H1 (cell line): ENCODE measurements around the gene KCNJ4. TPM values are rescaled to one million over a fixed set of nuclear protein-coding genes. Genes with fewer than 3 reads are reported as not detected.

Experiments used
- MAFK ChIP-seq: IDR thresholded peaks from 2 replicates; pipeline ENCODE4 v1.6.1; 2012; ENCODE audit warnings: low read depth, mild to moderate bottlenecking, improper control_type of control experiment, low read length
- SIN3A ChIP-seq, 2 experiments: IDR thresholded peaks in 1 of 2; conservative IDR thresholded peaks in 1 of 2; 2 replicates each; pipeline ENCODE4 v1.6.1; 2011 to 2012; ENCODE audit warnings: low read length in 2 of 2, improper control_type of control experiment in 1 of 2, low read depth in 1 of 2, mild to moderate bottlenecking in 1 of 2
- polyA plus RNA-seq, 7 experiments: library from polyadenylated mRNA; depleted of rRNA in 3 of 7; stranded (reverse) in 5 of 7; unstranded in 2 of 7; fragments of >200 nt in 5 of 7; fragments of 200-250 nt in 2 of 7; gene quantifications; 1 replicate in 5 of 7; 2 replicates in 1 of 7; 4 replicates in 1 of 7; pipeline versions ENCODE4 v1.2.1 to v1.2.3, GENCODE V29; 2011 to 2013; ENCODE audit warnings: missing spikeins in 2 of 7, mixed read lengths in 2 of 7
- total RNA-seq: library from RNA; stranded (reverse); fragmentation: NEBNext Ultra II Directional; extraction: Animal tissue kit (Norgen Biotek cat#: 25700); gene quantifications from 2 replicates; pipeline ENCODE4 v1.2.1, GENCODE V29; 2021

KCNJ4 gene
- total and polyA plus RNA-seq, 2 of the 8 experiments (the other 6 are each of a cell fraction or from before 2014, with no cell fraction given): 1.4 to 2.2 TPM

DNA sequence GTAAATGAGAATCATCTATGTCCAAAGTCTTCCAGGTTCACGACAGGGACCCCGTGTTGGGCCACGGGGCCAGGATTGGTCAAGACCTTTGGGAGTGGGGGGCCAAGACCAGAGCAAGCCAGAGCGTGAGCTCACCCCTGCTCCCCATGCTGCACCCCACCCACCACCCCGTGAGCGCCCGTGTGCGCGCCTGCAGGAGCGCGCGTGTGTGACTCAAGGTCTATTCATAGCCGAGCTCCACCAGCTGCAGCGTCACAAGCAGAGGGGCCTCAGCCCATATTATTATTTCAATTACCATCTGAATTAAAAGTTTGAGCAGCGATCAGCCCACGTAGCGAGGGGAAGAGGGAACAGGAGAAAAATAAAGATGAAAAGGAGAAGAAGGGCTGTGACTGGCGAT is 5.2 kb downstream of the KCNJ4 start (continued):
- TF ChIP-seq SIN3A (conservative IDR thresholded peaks at IDR 0.05 in 1 of 2, IDR thresholded peaks at IDR 0.05 in 1 of 2; ENCODE audit: low read depth in 1 of 2, low read length in 2 of 2) (no peak), MAFK (no peak)
